Astrocyte (in vitro differentiated cells and primary cell): Measurements from ENCODE around the gene TULP4.

Source experiments
- CTCF ChIP-seq: IDR thresholded peaks from 2 replicates; pipeline ENCODE4 v1.5.1; 2011; ENCODE audit warnings: low read depth, mild to moderate bottlenecking, inconsistent platforms, low read length, moderate library complexity; ENCODE audit not compliant: insufficient read depth
- EZH2 ChIP-seq: IDR thresholded peaks from 2 replicates; pipeline ENCODE4 v1.6.1; 2012; ENCODE audit warnings: mild to moderate bottlenecking, low read length, inconsistent platforms; ENCODE audit not compliant: insufficient read depth

- TF ChIP-seq EZH2 (no peak), CTCF (no peak)
These were observed 19.1 kb upstream of the TULP4 start for GRCh38 chr6:158293122-158293521.
